Upper lobe of right lung (tissue), 1 donor: ENCODE measurements around the gene DDX41. TPM values are rescaled to one million over a fixed set of nuclear protein-coding genes. Genes with fewer than 3 reads are reported as not detected.

Source experiments
- ATAC-seq: fragments of 200-7000 bp; cut with Tn5 transposase; one replicate; pipeline ENCODE4 v1.9.1; 2020; ENCODE audit warnings: mild to moderate bottlenecking, moderate library complexity
- DNase-seq: peaks from one replicate; pipeline ENCODE4 v3.0.0-alpha.2; 2020
- H3K27ac ChIP-seq: fragments of 200-600 bp; one replicate; pipeline ENCODE4 v1.8.0; 2022
- H3K27me3 ChIP-seq: fragments of 200-600 bp; one replicate; pipeline ENCODE4 v1.8.0; 2022; ENCODE audit warnings: mild to moderate bottlenecking
- H3K36me3 ChIP-seq: fragments of 200-600 bp; one replicate; pipeline ENCODE4 v1.8.0; 2022
- H3K4me1 ChIP-seq: fragments of 200-600 bp; one replicate; pipeline ENCODE4 v1.8.0; 2022
- H3K4me3 ChIP-seq: fragments of 200-600 bp; one replicate; pipeline ENCODE4 v1.8.0; 2022; ENCODE audit warnings: mild to moderate bottlenecking
- H3K9me3 ChIP-seq: fragments of 200-600 bp; one replicate; pipeline ENCODE4 v1.8.0; 2022
- CTCF ChIP-seq: fragments of 200-600 bp; IDR thresholded peaks from one replicate; pipeline ENCODE4 v1.8.0; 2022; ENCODE audit warnings: antibody characterized with exemption
- intact Hi-C: fragments of 100-400 bp; cut with DNase I; formaldehyde crosslinking; loops from one replicate; pipeline ENCODE4 v1.11.0; 2022
- total RNA-seq: library from RNA; stranded (reverse); fragmentation: NEBNext Ultra II Directional; extraction: Animal tissue kit (Norgen Biotek cat#: 25700); gene quantifications from one replicate; pipeline ENCODE4 v1.2.1, GENCODE V29; 2021
- donor health status: DM: no; HTN: yes; CAD: no; lungs with severe emphysema.

DDX41 gene
- total RNA-seq, 1 donor from 2014 or later = 61.6 TPM

GRCh38 chr5:177493795-177494345, 22.9 kb downstream of the DDX41 start:
- Histone ChIP-seq H3K4me3 (no peak overlapping the region), H3K9me3 (no peaks in the 10 kb centered on the region), H3K36me3 (peaks cover 18% of the 10 kb centered on the region), H3K27me3 (no peaks in the 10 kb centered on the region), H3K27ac (peak overlapping the region; percentile 81), H3K4me1 (peaks cover 47% of the 10 kb centered on the region)
- TF ChIP-seq CTCF = no peak
- intact Hi-C loops = no loop called here
- no peak for DNase-seq
- no peak for ATAC-seq

GRCh38 chr5:177492841-177493240, 23.9 kb downstream of the DDX41 start:
- Histone ChIP-seq H3K36me3 (peaks cover 26% of the 10 kb centered on the region), H3K9me3 (no peaks in the 10 kb centered on the region), H3K27me3 (no peaks in the 10 kb centered on the region), H3K4me1 (peaks cover 37% of the 10 kb centered on the region), H3K27ac (no peak overlapping the region), H3K4me3 (no peak overlapping the region)
- DNase-seq = no peak
- intact Hi-C loops = no loop called here
- no peak for ATAC-seq
- no peak for TF ChIP-seq CTCF

- Histone ChIP-seq H3K9me3 (no peaks in the 10 kb centered on the region), H3K27ac (no peak overlapping the region), H3K4me1 (peaks cover 37% of the 10 kb centered on the region), H3K4me3 (no peak overlapping the region), H3K36me3 (peaks cover 32% of the 10 kb centered on the region), H3K27me3 (no peaks in the 10 kb centered on the region)
- intact Hi-C loops = no loop called here
- DNase-seq (no peak), ATAC-seq (no peak)
- no peak for TF ChIP-seq CTCF
Measured at GRCh38 chr5:177491983-177492746, 24.6 kb downstream of the DDX41 start.

- H3K9me3 ChIP-seq = no peaks in the 10 kb centered on the region
- H3K36me3 ChIP-seq = peaks cover 35% of the 10 kb centered on the region
- peaks cover 35% of the 10 kb centered on the region for H3K4me1 ChIP-seq
- TF ChIP-seq CTCF = peak; percentile 47
- no peak overlapping the region for H3K4me3 ChIP-seq
- ATAC-seq = peak; percentile 2
- intact Hi-C loops = no loop called here
- no peak overlapping the region for H3K27ac ChIP-seq
- no peak for DNase-seq
- H3K27me3 ChIP-seq = no peaks in the 10 kb centered on the region
Measured at GRCh38 chr5:177491429-177491945, 25.3 kb downstream of the DDX41 start.

GRCh38 chr5:177490992-177491391, 25.8 kb downstream of the DDX41 start:
- no peak for TF ChIP-seq CTCF
- Histone ChIP-seq H3K27me3 (no peaks in the 10 kb centered on the region), H3K4me1 (peaks cover 30% of the 10 kb centered on the region), H3K27ac (no peak overlapping the region), H3K9me3 (no peaks in the 10 kb centered on the region), H3K4me3 (no peak overlapping the region), H3K36me3 (peaks cover 40% of the 10 kb centered on the region)
- ATAC-seq = no peak
- intact Hi-C loops = no loop called here
- DNase-seq = no peak
